HepG2 (cell line): Measurements from ENCODE around the gene C6orf136. TPM values are rescaled to one million over a fixed set of nuclear protein-coding genes. Genes with fewer than 3 reads are reported as not detected.

Experiments used
- ATF2 ChIP-seq: sonication (generic); formaldehyde crosslinking; IDR thresholded peaks from 2 replicates; pipeline ENCODE4 v1.4.0; 2020; ENCODE audit warnings: missing genetic modification reagents
- ATF7 ChIP-seq, 2 experiments: fragments of 450-650 bp in 1 of 2; sonication (generic) in 1 of 2; formaldehyde crosslinking in 1 of 2; IDR thresholded peaks; 2 replicates each; pipeline versions ENCODE4 v1.4.0 to v1.6.1; 2016 to 2020; ENCODE audit warnings: antibody characterized with exemption in 1 of 2, mild to moderate bottlenecking in 1 of 2, missing genetic modification reagents in 1 of 2
- FOXM1 ChIP-seq: sonication (generic); formaldehyde crosslinking; IDR thresholded peaks from 2 replicates; pipeline ENCODE4 v1.5.0; 2020; ENCODE audit warnings: missing genetic modification reagents
- GATAD2A ChIP-seq: IDR thresholded peaks from 2 replicates; pipeline ENCODE4 v1.6.1; 2016
- GPN1 ChIP-seq: sonication (generic); formaldehyde crosslinking; IDR thresholded peaks from 2 replicates; pipeline ENCODE4 v1.5.1; 2020; ENCODE audit warnings: missing genetic modification reagents, borderline replicate concordance
- HIC2 ChIP-seq: sonication (generic); formaldehyde crosslinking; IDR thresholded peaks from 2 replicates; pipeline ENCODE4 v1.9.0; 2022; ENCODE audit warnings: low read depth, missing genetic modification reagents
- KLF11 ChIP-seq: IDR thresholded peaks from 2 replicates; pipeline ENCODE4 v1.6.1; 2016; ENCODE audit warnings: missing compliant biosample characterization
- KMT2B ChIP-seq: IDR thresholded peaks from 2 replicates; pipeline ENCODE4 v1.6.1; 2016; ENCODE audit warnings: missing genetic modification reagents, missing compliant biosample characterization
- MIER3 ChIP-seq: IDR thresholded peaks from 2 replicates; pipeline ENCODE4 v1.6.1; 2016; ENCODE audit warnings: missing compliant biosample characterization, borderline replicate concordance
- NFE2L2 ChIP-seq: fragments of 150-350 bp; IDR thresholded peaks from 2 replicates; pipeline ENCODE4 v1.6.1; 2014; ENCODE audit warnings: low read length
- NFYC ChIP-seq: IDR thresholded peaks from 2 replicates; pipeline ENCODE4 v1.6.1; 2016; ENCODE audit warnings: missing genetic modification reagents, missing compliant biosample characterization
- POLR2AphosphoS5 ChIP-seq: IDR thresholded peaks from 2 replicates; pipeline ENCODE4 v1.6.1; 2012; ENCODE audit warnings: low read depth, low read length
- SP140L ChIP-seq: sonication (generic); formaldehyde crosslinking; IDR thresholded peaks from 2 replicates; pipeline ENCODE4 v1.4.0; 2020; ENCODE audit warnings: missing genetic modification reagents, borderline replicate concordance
- SSRP1 ChIP-seq: IDR thresholded peaks from 2 replicates; pipeline ENCODE4 v1.6.1; 2016; ENCODE audit warnings: control low read depth
- TFE3 ChIP-seq: IDR thresholded peaks from 2 replicates; pipeline ENCODE4 v1.6.1; 2016
- ZNF256 ChIP-seq: sonication (generic); formaldehyde crosslinking; conservative IDR thresholded peaks from 2 replicates; pipeline ENCODE4 v1.4.0; 2020; ENCODE audit warnings: missing genetic modification reagents
- ZNF563 ChIP-seq: sonication (generic); formaldehyde crosslinking; IDR thresholded peaks from 2 replicates; pipeline ENCODE4 v1.8.0; 2022; ENCODE audit warnings: mild to moderate bottlenecking, moderate library complexity, missing genetic modification reagents
- ZNF598 ChIP-seq: sonication (generic); formaldehyde crosslinking; IDR thresholded peaks from 2 replicates; pipeline ENCODE4 v1.5.1; 2020; ENCODE audit warnings: mild to moderate bottlenecking, missing genetic modification reagents, borderline replicate concordance
- ZNF704 ChIP-seq: sonication (generic); formaldehyde crosslinking; IDR thresholded peaks from 2 replicates; pipeline ENCODE4 v1.8.1; 2023; ENCODE audit warnings: mild to moderate bottlenecking, inconsistent platforms, moderate library complexity, missing genetic modification reagents, borderline replicate concordance
- polyA plus RNA-seq, 8 experiments: library from polyadenylated mRNA; depleted of rRNA in 3 of 8; stranded (reverse) in 7 of 8; unstranded in 1 of 8; fragments of >200 nt; fragmentation: Illumina TruSeq in 4 of 8; extraction: Trizol in 4 of 8; gene quantifications; 2 replicates each; pipeline versions ENCODE4 v1.2.1 to v1.2.3, GENCODE V29; 2011 to 2016; ENCODE audit warnings: low read depth in 4 of 8, missing spikeins in 1 of 8, mixed read lengths in 1 of 8; ENCODE audit not compliant: insufficient read depth in 1 of 8
- total RNA-seq, 5 experiments: library from RNA; depleted of rRNA; stranded (reverse); fragments of >200 nt; fragmentation: Illumina TruSeq; extraction: Trizol; gene quantifications; 2 replicates each; pipeline ENCODE4 v1.2.3, GENCODE V29; 2016; ENCODE audit warnings: low read depth in 1 of 5

The C6orf136 gene
- total and polyA plus RNA-seq, 2 of the 13 experiments (the other 11 are each of a cell fraction or from before 2014, with no cell fraction given): 12.0 to 26.2 TPM

GRCh38 chr6:30617565-30618269 lies 29.2 kb upstream of the C6orf136 start, which contains the start of gene MRPS18B (continued):
- TF ChIP-seq ZNF256 (peak; percentile 83; the same call in 1 of the 2 replicates), ZNF598 (CRISPR knock-in tag) (peak; percentile 61; the same call in 1 of the 2 replicates), SSRP1 (CRISPR knock-in tag) (no peak; the same call in 1 of the 2 replicates), NFE2L2 (0 out of 2 replicates have a peak, but pooled peaks have one; percentile 7), FOXM1 (CRISPR knock-in tag) (no peak), ATF2 (0 out of 2 replicates have a peak, but pooled peaks have one; percentile 19), TFE3 (CRISPR knock-in tag) (no peak), POLR2AphosphoS5 (peak; percentile 98), ZNF563 (CRISPR knock-in tag) (no peak), NFYC (CRISPR knock-in tag) (peak; percentile 48; the same call in 1 of the 2 replicates), GPN1 (CRISPR knock-in tag) (no peak), MIER3 (CRISPR knock-in tag) (no peak), ZNF704 (CRISPR knock-in tag) (0 out of 2 replicates have a peak, but pooled peaks have one; percentile 46), HIC2 (CRISPR knock-in tag) (peak; percentile 17; the same call in 1 of the 2 replicates), KLF11 (CRISPR knock-in tag) (no peak; the same call in 1 of the 2 replicates), ATF7 (IDR thresholded peaks at IDR 0.05) (no peak), ATF7 (CRISPR knock-in tag; IDR thresholded peaks at IDR 0.05) (0 out of 2 replicates have a peak, but pooled peaks have one; percentile 33), KMT2B (CRISPR knock-in tag) (peak; percentile 81), GATAD2A (CRISPR knock-in tag) (peak; percentile 28), SP140L (CRISPR knock-in tag) (no peak; the same call in 1 of the 2 replicates)
